Cardiac ventricle fibroblast (primary cell): Measurements from ENCODE around the gene ALG5. TPM values are rescaled to one million over a fixed set of nuclear protein-coding genes. Genes with fewer than 3 reads are reported as not detected.

ENCODE experiments used
- total RNA-seq: library from RNA; depleted of rRNA; stranded (reverse); fragments of >200 nt; gene quantifications from 2 replicates; pipeline ENCODE4 v1.2.3, GENCODE V29; 2015

Gene ALG5, protein sequence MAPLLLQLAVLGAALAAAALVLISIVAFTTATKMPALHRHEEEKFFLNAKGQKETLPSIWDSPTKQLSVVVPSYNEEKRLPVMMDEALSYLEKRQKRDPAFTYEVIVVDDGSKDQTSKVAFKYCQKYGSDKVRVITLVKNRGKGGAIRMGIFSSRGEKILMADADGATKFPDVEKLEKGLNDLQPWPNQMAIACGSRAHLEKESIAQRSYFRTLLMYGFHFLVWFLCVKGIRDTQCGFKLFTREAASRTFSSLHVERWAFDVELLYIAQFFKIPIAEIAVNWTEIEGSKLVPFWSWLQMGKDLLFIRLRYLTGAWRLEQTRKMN
- total RNA-seq, result 28.6 and 39.7 TPM in 2 replicates

DNA sequence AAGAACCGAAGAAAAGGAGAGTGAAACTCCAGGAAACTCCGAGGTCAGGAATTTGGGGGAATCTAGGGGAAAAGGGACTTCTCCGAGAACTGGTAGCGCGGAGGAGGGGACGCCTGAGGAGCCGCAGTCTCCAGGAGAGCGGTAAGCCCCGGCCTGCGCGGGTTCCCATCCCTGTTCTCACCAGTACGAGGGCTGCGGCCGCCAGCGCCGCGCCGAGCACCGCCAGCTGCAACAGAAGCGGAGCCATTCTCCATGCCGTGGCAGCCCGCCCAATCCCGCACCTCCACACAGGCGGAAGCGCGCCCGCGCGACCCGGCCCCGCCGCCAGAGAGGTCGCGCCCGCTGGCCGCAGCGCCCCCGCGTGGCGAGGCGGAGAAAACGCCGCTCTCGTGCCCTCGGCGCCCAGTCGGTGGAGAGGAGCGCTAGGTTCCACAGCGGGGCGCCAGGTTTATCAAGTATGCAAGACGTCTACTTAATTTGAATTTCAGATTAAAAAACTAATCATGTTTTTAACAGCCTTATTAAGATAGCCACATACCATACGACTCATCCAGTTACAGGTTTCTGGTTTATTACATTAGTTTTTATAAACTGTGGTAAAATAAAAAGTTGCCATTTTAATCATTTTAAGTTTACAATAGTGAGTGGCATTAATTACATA, at the start of gene ALG5:
ALG5 (minus strand) TSS at position 287 of the 661 bp plus-strand sequence; CDS start at position 247, 40 bp downstream.

DNA sequence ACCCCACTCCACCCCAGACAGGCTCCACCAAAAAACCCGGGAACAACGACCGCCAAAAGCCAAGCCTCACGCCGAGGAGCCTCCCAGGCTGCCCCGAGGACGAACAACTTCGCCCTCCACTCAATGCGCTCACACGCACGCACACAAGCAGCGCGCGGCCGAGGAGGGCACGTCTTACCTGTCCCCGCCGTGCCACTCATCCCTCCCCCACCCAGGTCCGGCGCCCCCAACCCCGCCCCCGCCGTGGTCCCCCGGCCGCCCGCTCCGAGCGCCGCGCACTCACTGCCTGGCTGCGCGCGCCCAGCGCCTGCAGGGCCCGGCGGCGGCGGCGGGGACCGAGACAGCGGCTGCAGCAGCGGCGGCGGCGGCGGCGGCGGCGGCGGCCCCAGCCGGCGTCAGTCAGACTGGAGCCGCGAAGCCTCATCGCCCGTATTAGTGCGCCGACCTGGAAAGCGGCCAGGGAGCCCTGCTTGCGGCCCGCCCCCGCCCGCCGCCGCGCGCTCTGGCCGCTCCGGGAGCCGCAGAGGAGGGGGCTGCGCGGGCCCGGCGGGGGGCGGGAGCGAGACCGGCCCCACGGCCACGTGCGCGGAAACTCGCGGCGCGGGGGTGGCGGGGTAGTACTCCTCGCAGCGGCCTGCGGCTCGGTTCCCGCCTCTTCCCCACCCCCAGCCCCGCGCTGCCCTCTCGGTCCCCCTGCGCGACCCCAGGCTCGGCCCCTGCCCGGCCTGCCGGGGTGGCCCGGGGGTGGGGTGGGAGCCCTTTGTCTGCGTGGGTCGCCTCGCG, 79.1 kb downstream of the ALG5 start, which contains the start of gene SMAD9:
SMAD9 (minus strand) TSS at position 406 of the 783 bp plus-strand sequence. CDS start 40,549 bp downstream, outside the sequence.

Other genes with a start within 250 kb of the ALG5 start
- 1.3 and 1.5 TPM in 2 replicates for gene RFXAP, start 180.1 kb downstream of the ALG5 start, total RNA-seq
- gene SMAD9, start 79.1 kb downstream of the ALG5 start, total RNA-seq, result 7.1 and 7.8 TPM in 2 replicates
- 11.5 and 15.9 TPM in 2 replicates for gene EXOSC8, start 1.4 kb upstream of the ALG5 start, total RNA-seq
- gene SUPT20H, start 60.3 kb upstream of the ALG5 start, total RNA-seq, result 21.1 and 24.9 TPM in 2 replicates
- gene CSNK1A1L, start 106.3 kb upstream of the ALG5 start, total RNA-seq, result not detected in 2 replicates